SH-SY5Y (cell line): Measurements from ENCODE around the gene LRRFIP1.

Experiments
- GATA2 ChIP-seq: IDR thresholded peaks from 2 replicates; pipeline ENCODE4 v1.6.1; 2011; ENCODE audit warnings: mild to moderate bottlenecking, low read depth, low read length
- GATA3 ChIP-seq: IDR thresholded peaks from 2 replicates; pipeline ENCODE4 v1.6.1; 2011; ENCODE audit warnings: low read depth, mild to moderate bottlenecking, low read length, moderate library complexity

Gene LRRFIP1

GRCh38 chr2:237715459-237715947 lies 88.1 kb downstream of the LRRFIP1 start:
- no peak for TF ChIP-seq GATA2
- no peak for TF ChIP-seq GATA3

DNA sequence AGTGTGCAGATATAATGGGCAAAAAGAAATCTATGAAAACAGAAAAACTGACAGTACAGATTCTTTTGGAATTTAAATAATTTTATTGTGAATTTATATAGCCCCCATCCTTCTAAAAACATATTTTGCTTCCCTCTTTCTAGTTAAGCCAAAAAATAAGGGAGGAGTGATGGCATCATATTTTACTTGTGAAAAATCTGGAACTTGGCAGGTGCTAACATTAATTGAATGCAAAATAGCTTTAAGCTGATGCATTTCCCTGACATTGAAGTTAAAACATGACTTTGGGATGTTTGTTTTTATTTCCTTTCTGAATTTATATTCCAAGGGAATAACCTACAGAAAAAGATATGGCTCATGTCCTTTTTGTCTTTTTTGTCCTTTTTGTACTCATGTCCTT lies 88.6 kb downstream of the LRRFIP1 start:
- TF ChIP-seq GATA3 (no peak), GATA2 (no peak)

GRCh38 chr2:237717366-237718276 lies 90.2 kb downstream of the LRRFIP1 start:
- no peak for TF ChIP-seq GATA3
- no peak for TF ChIP-seq GATA2

- TF ChIP-seq GATA3 = no peak
- no peak for TF ChIP-seq GATA2
Observed at GRCh38 chr2:237718277-237718634, 90.9 kb downstream of the LRRFIP1 start.

DNA sequence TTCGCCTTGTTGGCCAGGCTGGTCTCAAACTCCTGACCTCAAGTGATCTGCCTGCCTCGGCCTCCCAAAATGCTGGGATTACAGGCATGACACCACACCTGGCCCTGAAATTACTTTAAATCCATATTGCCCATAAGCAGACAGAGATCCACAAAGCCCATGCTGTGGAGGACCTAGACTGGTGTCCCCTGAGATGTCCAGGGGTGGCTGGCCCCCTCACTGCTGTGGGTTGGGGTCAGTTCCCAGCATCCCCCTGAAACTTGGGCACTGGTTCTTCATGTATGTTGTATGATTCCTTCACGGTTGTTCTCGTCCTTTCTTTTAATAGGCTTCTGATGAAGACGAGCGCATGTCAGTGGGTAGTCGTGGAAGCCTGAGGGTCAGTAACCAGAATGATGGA lies 93.1 kb downstream of the LRRFIP1 start:
- no peak for TF ChIP-seq GATA2
- no peak for TF ChIP-seq GATA3

DNA sequence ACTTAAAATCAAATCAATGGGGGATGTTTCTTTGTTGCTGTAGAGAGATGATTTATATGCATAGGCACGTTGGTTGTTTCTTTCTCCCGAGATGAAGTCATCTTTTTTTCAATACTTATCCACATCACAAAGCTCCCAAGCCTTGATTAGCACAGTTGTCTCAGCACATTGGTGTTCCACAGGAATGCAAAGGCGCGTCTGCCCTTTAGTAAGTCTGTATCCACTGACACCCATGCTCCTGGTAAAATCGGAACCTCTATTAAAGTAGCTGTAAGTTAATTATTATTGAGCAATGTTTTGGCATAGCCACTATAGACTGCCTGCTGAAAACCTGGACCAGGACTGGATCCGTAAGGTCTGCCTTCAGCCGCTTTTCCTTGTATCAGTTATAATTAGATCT lies 93.6 kb downstream of the LRRFIP1 start:
- TF ChIP-seq GATA3 = no peak
- TF ChIP-seq GATA2 = no peak

DNA sequence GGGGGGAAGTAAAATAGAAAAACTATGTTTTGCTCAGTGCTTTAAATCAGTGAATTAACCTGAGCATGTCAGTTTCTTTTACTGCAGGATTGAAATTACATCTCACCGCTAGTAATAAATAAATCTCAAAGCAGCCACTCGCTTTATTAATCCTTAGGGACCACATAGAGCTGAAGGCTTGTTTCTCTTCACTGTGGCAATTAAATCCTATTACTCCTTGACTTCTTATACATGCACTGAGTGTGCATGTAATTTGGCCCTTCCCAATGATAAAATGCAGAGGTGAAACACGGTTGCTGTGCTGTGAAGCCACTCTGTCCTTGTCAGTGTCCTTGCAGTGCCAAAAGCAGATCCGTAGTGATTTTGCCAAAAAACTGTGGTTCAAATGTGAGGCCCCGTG lies 94.1 kb downstream of the LRRFIP1 start:
- TF ChIP-seq GATA2 (no peak), GATA3 (no peak)

GRCh38 chr2:237722616-237723015 lies 95.2 kb downstream of the LRRFIP1 start:
- no peak for TF ChIP-seq GATA3

GRCh38 chr2:237723023-237723422 lies 95.6 kb downstream of the LRRFIP1 start:
- TF ChIP-seq GATA3 (no peak), GATA2 (no peak)

GRCh38 chr2:237723602-237724001 lies 96.2 kb downstream of the LRRFIP1 start:
- TF ChIP-seq GATA3 (peak; percentile 28; the same call in 1 of the 2 replicates), GATA2 (peak; percentile 66)

GRCh38 chr2:237724811-237725478 lies 97.6 kb downstream of the LRRFIP1 start:
- TF ChIP-seq GATA3 = no peak
- no peak for TF ChIP-seq GATA2

DNA sequence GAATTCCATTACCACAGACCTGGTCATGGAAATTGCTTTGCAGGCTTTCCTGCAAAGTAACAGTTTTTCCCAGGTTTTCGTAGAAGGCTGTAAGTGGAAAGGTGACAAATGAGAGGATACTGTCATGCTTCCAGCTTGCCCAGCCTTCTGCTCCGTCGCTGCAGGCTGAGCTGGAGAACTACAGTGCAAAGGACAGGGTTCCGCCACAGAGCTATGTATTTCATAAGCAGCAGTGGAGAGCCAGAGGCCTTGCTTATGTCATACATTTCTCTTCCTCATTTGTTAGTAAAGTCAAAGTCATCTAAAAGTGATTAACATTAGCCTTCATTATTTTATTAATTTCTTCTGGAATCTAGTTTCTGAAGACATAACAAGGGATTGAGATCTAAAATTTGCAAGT lies 98.3 kb downstream of the LRRFIP1 start:
- TF ChIP-seq GATA2 (no peak), GATA3 (no peak)

- TF ChIP-seq GATA3 (no peak), GATA2 (no peak)
Observed at GRCh38 chr2:237726401-237726830, 99.0 kb downstream of the LRRFIP1 start.

- TF ChIP-seq GATA3 (no peak), GATA2 (no peak)
Observed at GRCh38 chr2:237727363-237727762, 100.0 kb downstream of the LRRFIP1 start.
